GM12878 (cell line): ENCODE results near the gene RYR2. TPM values are rescaled to one million over a fixed set of nuclear protein-coding genes. Genes with fewer than 3 reads are reported as not detected.

Experiments
- ATAC-seq: fragments of 200-7000 bp; cut with Tn5 transposase; 3 replicates; pipeline ENCODE4 v1.9.1; 2020; ENCODE audit warnings: mild to moderate bottlenecking, moderate library complexity
- BruUV-seq: library from RNA; stranded (reverse); fragments of 400-500 nt; replicated peaks from 2 replicates; lab custom pipeline; 2021; lab: Mats Ljungman, UMichigan
- CTCF ChIA-PET: fragments of 300-600 bp; sonication (Branson Sonifier 250); formaldehyde crosslinking; extraction: SDS; loops from one replicate; lab custom pipeline; 2021; ENCODE audit warnings: inconsistent platforms; lab: Yijun Ruan, JAX
- POLR2A ChIA-PET: fragments of 350-600 bp; formaldehyde crosslinking; extraction: SDS; loops from one replicate; lab custom pipeline; 2021; ENCODE audit warnings: inconsistent platforms; lab: Charles Lee
- RAD21 ChIA-PET: fragments of 300-600 bp; sonication (Branson Sonifier 250); formaldehyde crosslinking; loops from one replicate; lab custom pipeline; 2023; ENCODE audit warnings: antibody characterized with exemption; ENCODE audit not compliant: unreplicated experiment; lab: Charles Lee
- SMC1A ChIA-PET: fragments of 300-600 bp; sonication (Branson Sonifier 250); formaldehyde crosslinking; loops from one replicate; lab custom pipeline; 2023; ENCODE audit not compliant: unreplicated experiment, uncharacterized antibody; lab: Charles Lee
- DNase-seq: peaks from one replicate; pipeline ENCODE4 v3.0.0-alpha.2; 2011; ENCODE audit warnings: low read depth, low spot score
- FAIRE-seq: peaks from 3 replicates; lab custom pipeline; 2011; peaks lifted over from hg19 to GRCh38; lab: Jason Lieb, UNC
- H2AFZ ChIP-seq: 2 replicates; pipeline ENCODE4 v1.6.0; 2011; ENCODE audit warnings: low read depth, low read length, control low read depth; ENCODE audit not compliant: control insufficient read depth
- H3K27ac ChIP-seq: 2 replicates; pipeline ENCODE4 v1.5.1; 2011; ENCODE audit warnings: control low read depth; ENCODE audit not compliant: control insufficient read depth, insufficient read depth
- H3K27me3 ChIP-seq, 2 experiments: replicated peaks in 1 of 2; 2 replicates each; pipeline versions ENCODE4 v1.6.0 to v1.6.1; 2011; ENCODE audit warnings: low read length in 1 of 2; ENCODE audit not compliant: control insufficient read depth in 2 of 2, insufficient read depth in 2 of 2
- H3K36me3 ChIP-seq, 2 experiments: 2 replicates each; pipeline ENCODE4 v1.5.1; 2011; ENCODE audit warnings: low read length in 1 of 2; ENCODE audit not compliant: control insufficient read depth in 2 of 2, insufficient read depth in 2 of 2
- H3K4me1 ChIP-seq: 2 replicates; pipeline ENCODE4 v1.6.1; 2011; ENCODE audit warnings: mild to moderate bottlenecking, low read length, moderate library complexity, mixed read lengths; ENCODE audit not compliant: control insufficient read depth, insufficient read depth
- H3K4me2 ChIP-seq: 2 replicates; pipeline ENCODE4 v1.6.0; 2011; ENCODE audit warnings: control low read depth; ENCODE audit not compliant: control insufficient read depth, insufficient read depth
- H3K4me3 ChIP-seq: fragments of 200-600 bp; sonication (generic); 2 replicates; pipeline ENCODE4 v1.5.1; 2016
- H3K79me2 ChIP-seq: 2 replicates; pipeline ENCODE4 v1.6.0; 2011; ENCODE audit warnings: low read length; ENCODE audit not compliant: control insufficient read depth, insufficient read depth
- H3K9ac ChIP-seq: 2 replicates; pipeline ENCODE4 v1.8.0; 2011; ENCODE audit warnings: low read length, control low read depth, mixed read lengths; ENCODE audit not compliant: control insufficient read depth, insufficient read depth
- H3K9me3 ChIP-seq: replicated peaks from 3 replicates; pipeline ENCODE4 v1.5.1; 2011; ENCODE audit warnings: mild to moderate bottlenecking, low read length; ENCODE audit not compliant: control insufficient read depth, insufficient read depth
- H4K20me1 ChIP-seq: 2 replicates; pipeline ENCODE4 v1.6.0; 2011; ENCODE audit not compliant: control insufficient read depth, insufficient read depth
- CBX3 ChIP-seq: fragments of 200-600 bp; sonication (generic); IDR thresholded peaks from 2 replicates; pipeline ENCODE4 v1.6.1; 2016; ENCODE audit warnings: low read depth, borderline replicate concordance
- CBX5 ChIP-seq: sonication (generic); IDR thresholded peaks from 2 replicates; pipeline ENCODE4 v1.6.1; 2016; ENCODE audit warnings: low read depth, moderate library complexity, mild to moderate bottlenecking, inconsistent platforms
- CEBPB ChIP-seq, 2 experiments: fragments of 150-350 bp in 1 of 2; IDR thresholded peaks; 2 replicates each; pipeline ENCODE4 v1.6.1; 2012 to 2014; ENCODE audit warnings: low read depth in 2 of 2, low read length in 2 of 2, borderline replicate concordance in 1 of 2, inconsistent platforms in 1 of 2
- EZH2 ChIP-seq: IDR thresholded peaks from 2 replicates; pipeline ENCODE4 v1.6.1; 2012; ENCODE audit warnings: low read depth, mild to moderate bottlenecking, control low read depth, inconsistent platforms, low read length, borderline replicate concordance; ENCODE audit not compliant: control insufficient read depth
- HDAC2 ChIP-seq: fragments of 200-600 bp; sonication (generic); IDR thresholded peaks from 2 replicates; pipeline ENCODE4 v1.6.1; 2017
- KLF5 ChIP-seq: fragments of 450-650 bp; IDR thresholded peaks from 2 replicates; pipeline ENCODE4 v1.6.1; 2014; ENCODE audit warnings: mild to moderate bottlenecking; ENCODE audit not compliant: partially characterized antibody
- RELA ChIP-seq: fragments of 450-650 bp; IDR thresholded peaks from 2 replicates; pipeline ENCODE4 v1.8.0; 2014; ENCODE audit warnings: borderline replicate concordance; ENCODE audit not compliant: partially characterized antibody
- RUNX3 ChIP-seq: IDR thresholded peaks from 2 replicates; pipeline ENCODE4 v1.6.1; 2012; ENCODE audit warnings: low read length, inconsistent platforms
- SMARCA5 ChIP-seq: fragments of 450-650 bp; IDR thresholded peaks from 2 replicates; pipeline ENCODE4 v1.6.1; 2017; ENCODE audit warnings: mild to moderate bottlenecking
- SRF ChIP-seq, 2 experiments: IDR thresholded peaks; 2 replicates each; pipeline ENCODE4 v1.6.1; 2011; ENCODE audit warnings: low read depth in 2 of 2, low read length in 2 of 2, mild to moderate bottlenecking in 1 of 2, moderate library complexity in 1 of 2
- TBL1XR1 ChIP-seq: IDR thresholded peaks from 2 replicates; pipeline ENCODE4 v1.6.1; 2012; ENCODE audit warnings: low read depth, low read length, improper control_type of control experiment
- YBX1 ChIP-seq: fragments of 450-650 bp; IDR thresholded peaks from 2 replicates; pipeline ENCODE4 v1.6.1; 2016; ENCODE audit warnings: antibody characterized with exemption
- ZNF274 ChIP-seq: IDR thresholded peaks from one replicate; pipeline ENCODE4 v1.8.0; 2011; ENCODE audit not compliant: insufficient read length, insufficient read depth
- WGBS: methylation state at CpG from one replicate; pipeline ENCODE4 v1.1.6; 2016; ENCODE audit warnings: low lambda C conversion rate; ENCODE audit not compliant: insufficient replicate concordance, insufficient coverage; ENCODE audit errors: missing lambda C conversion rate; 5-methylcytosine and 5-hydroxymethylcytosine counted together
- in situ Hi-C: fragments of 300-500 bp; cut with MboI; formaldehyde crosslinking; loops from 9 replicates; pipeline ENCODE4 v1.14.3; 2018; ENCODE audit warnings: mixed read lengths
- intact Hi-C: fragments of 100-400 bp; cut with micrococcal nuclease; formaldehyde crosslinking; loops from one replicate; pipeline ENCODE4 v1.14.2; 2022; ENCODE audit not compliant: unreplicated experiment
- polyA plus RNA-seq, 11 experiments: library from polyadenylated mRNA; depleted of rRNA in 4 of 11; unstranded in 6 of 11; stranded (reverse) in 5 of 11; fragments of >200 nt; fragmentation: Nextera tagmentation in 4 of 11; fragmentation: Illumina TruSeq in 1 of 11; extraction: Ambion mirVana in 4 of 11; extraction: Trizol in 1 of 11; gene quantifications; 1 replicate in 1 of 11; 2 replicates in 10 of 11; pipeline versions ENCODE4 v1.2.1 to v1.2.3, GENCODE V29; 2011 to 2016; ENCODE audit warnings: inconsistent platforms in 2 of 11, missing spikeins in 2 of 11, low read depth in 1 of 11
- total RNA-seq, 4 experiments: library from RNA; depleted of rRNA in 3 of 4; stranded (reverse); fragments of >200 nt in 3 of 4; fragmentation: Illumina TruSeq in 1 of 4; extraction: Trizol in 1 of 4; gene quantifications; 2 replicates each; pipeline versions ENCODE4 v1.2.1 to v1.2.3, GENCODE V29; 2013 to 2021
- TF ChIP-seq, protein P1 (sequence below): fragments of 150-350 bp; IDR thresholded peaks from 2 replicates; pipeline ENCODE4 v1.6.1; 2014; ENCODE audit warnings: mild to moderate bottlenecking, low read depth, low read length
- TF ChIP-seq, protein P2 (sequence below): fragments of 450-650 bp; conservative IDR thresholded peaks from 2 replicates; pipeline ENCODE4 v1.6.1; 2017; ENCODE audit warnings: mild to moderate bottlenecking, moderate library complexity
- TF ChIP-seq, protein P3 (sequence below): fragments of 450-650 bp; IDR thresholded peaks from 2 replicates; pipeline ENCODE4 v1.6.1; 2017; ENCODE audit warnings: low read depth, mild to moderate bottlenecking, moderate library complexity
- TF ChIP-seq, protein P4 (sequence below): fragments of 450-650 bp; IDR thresholded peaks from 2 replicates; pipeline ENCODE4 v1.6.1; 2017; ENCODE audit warnings: borderline replicate concordance

RYR2 gene
- total and polyA plus RNA-seq, 10 of the 15 experiments (the other 5 are each of a cell fraction or from before 2014, with no cell fraction given): 0.01 to 0.04 TPM; not detected in 8

DNA sequence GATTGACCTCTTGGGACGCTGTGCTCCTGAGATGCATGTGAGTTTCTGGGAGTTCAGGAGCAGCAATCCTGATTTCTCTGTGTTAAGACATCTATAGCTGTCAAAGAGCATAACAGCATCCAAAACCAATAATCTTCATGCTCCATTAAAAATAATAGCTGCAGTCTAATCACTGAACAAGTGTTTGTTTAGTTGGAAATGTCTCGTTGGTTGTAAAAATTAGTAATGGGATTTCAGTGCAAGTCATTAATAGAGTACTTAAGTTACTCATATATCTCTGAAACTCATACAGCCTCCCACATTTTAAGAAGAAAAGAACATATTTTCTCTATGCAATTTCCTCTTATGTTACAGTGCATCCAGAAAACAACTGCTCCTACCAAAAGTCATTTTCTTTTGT lies 599.0 kb downstream of the RYR2 start:
- H3K4me2 ChIP-seq: no peak overlapping the region
- ChIA-PET CTCF (interaction anchor here (1.2 kb wide), 1 partner anchor 13 kb away, joined by 3 read pairs; no protein-coding TSS in a partner anchor), RAD21 (no interaction called here), SMC1A (no interaction called here), POLR2A (no interaction called here)
- H3K36me3 ChIP-seq: no peaks in the 10 kb centered on the region
- 5% methylated on average over 2 of the region's 2 CpGs for WGBS
- no peaks in the 10 kb centered on the region; a peak in 1 of 4 replicates for H3K27me3 ChIP-seq
- no peak overlapping the region for H2AFZ ChIP-seq
- BruUV-seq: no TSS peak
- TF ChIP-seq TBL1XR1: no peak
- no peak for TF ChIP-seq RELA
- TF ChIP-seq, protein P1, sequence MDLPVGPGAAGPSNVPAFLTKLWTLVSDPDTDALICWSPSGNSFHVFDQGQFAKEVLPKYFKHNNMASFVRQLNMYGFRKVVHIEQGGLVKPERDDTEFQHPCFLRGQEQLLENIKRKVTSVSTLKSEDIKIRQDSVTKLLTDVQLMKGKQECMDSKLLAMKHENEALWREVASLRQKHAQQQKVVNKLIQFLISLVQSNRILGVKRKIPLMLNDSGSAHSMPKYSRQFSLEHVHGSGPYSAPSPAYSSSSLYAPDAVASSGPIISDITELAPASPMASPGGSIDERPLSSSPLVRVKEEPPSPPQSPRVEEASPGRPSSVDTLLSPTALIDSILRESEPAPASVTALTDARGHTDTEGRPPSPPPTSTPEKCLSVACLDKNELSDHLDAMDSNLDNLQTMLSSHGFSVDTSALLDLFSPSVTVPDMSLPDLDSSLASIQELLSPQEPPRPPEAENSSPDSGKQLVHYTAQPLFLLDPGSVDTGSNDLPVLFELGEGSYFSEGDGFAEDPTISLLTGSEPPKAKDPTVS: no peak
- no peak for TF ChIP-seq YBX1
- no peak for TF ChIP-seq KLF5
- no peak for TF ChIP-seq SRF (IDR thresholded peaks at IDR 0.05; ENCODE audit: low read depth in 2 of 2, low read length in 2 of 2)
- TF ChIP-seq CBX3: no peak
- no peak for TF ChIP-seq CBX5
- TF ChIP-seq, protein P2, sequence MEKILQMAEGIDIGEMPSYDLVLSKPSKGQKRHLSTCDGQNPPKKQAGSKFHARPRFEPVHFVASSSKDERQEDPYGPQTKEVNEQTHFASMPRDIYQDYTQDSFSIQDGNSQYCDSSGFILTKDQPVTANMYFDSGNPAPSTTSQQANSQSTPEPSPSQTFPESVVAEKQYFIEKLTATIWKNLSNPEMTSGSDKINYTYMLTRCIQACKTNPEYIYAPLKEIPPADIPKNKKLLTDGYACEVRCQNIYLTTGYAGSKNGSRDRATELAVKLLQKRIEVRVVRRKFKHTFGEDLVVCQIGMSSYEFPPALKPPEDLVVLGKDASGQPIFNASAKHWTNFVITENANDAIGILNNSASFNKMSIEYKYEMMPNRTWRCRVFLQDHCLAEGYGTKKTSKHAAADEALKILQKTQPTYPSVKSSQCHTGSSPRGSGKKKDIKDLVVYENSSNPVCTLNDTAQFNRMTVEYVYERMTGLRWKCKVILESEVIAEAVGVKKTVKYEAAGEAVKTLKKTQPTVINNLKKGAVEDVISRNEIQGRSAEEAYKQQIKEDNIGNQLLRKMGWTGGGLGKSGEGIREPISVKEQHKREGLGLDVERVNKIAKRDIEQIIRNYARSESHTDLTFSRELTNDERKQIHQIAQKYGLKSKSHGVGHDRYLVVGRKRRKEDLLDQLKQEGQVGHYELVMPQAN: no peak
- no peak for TF ChIP-seq EZH2
- TF ChIP-seq, protein P3, sequence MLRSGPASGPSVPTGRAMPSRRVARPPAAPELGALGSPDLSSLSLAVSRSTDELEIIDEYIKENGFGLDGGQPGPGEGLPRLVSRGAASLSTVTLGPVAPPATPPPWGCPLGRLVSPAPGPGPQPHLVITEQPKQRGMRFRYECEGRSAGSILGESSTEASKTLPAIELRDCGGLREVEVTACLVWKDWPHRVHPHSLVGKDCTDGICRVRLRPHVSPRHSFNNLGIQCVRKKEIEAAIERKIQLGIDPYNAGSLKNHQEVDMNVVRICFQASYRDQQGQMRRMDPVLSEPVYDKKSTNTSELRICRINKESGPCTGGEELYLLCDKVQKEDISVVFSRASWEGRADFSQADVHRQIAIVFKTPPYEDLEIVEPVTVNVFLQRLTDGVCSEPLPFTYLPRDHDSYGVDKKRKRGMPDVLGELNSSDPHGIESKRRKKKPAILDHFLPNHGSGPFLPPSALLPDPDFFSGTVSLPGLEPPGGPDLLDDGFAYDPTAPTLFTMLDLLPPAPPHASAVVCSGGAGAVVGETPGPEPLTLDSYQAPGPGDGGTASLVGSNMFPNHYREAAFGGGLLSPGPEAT: no peak
- no peak for TF ChIP-seq HDAC2
- TF ChIP-seq SMARCA5: no peak
- TF ChIP-seq, protein P4, sequence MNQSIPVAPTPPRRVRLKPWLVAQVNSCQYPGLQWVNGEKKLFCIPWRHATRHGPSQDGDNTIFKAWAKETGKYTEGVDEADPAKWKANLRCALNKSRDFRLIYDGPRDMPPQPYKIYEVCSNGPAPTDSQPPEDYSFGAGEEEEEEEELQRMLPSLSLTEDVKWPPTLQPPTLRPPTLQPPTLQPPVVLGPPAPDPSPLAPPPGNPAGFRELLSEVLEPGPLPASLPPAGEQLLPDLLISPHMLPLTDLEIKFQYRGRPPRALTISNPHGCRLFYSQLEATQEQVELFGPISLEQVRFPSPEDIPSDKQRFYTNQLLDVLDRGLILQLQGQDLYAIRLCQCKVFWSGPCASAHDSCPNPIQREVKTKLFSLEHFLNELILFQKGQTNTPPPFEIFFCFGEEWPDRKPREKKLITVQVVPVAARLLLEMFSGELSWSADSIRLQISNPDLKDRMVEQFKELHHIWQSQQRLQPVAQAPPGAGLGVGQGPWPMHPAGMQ: no peak
- no peak for TF ChIP-seq RUNX3
- no peak for TF ChIP-seq CEBPB (IDR thresholded peaks at IDR 0.05; ENCODE audit: borderline replicate concordance in 1 of 2, low read depth in 2 of 2, low read length in 2 of 2)
- TF ChIP-seq ZNF274: no peak
- no peak for FAIRE-seq
- intact Hi-C loops: no loop called here
- no peak overlapping the region for H3K9ac ChIP-seq
- no peaks in the 10 kb centered on the region for H3K4me1 ChIP-seq
- H3K4me3 ChIP-seq: no peak overlapping the region
- H3K79me2 ChIP-seq: no peaks in the 10 kb centered on the region
- no peak for ATAC-seq
- no peak overlapping the region for H3K27ac ChIP-seq
- no peak for DNase-seq
- no peaks in the 10 kb centered on the region for H4K20me1 ChIP-seq
- no peaks in the 10 kb centered on the region for H3K9me3 ChIP-seq
- in situ Hi-C loops: no loop called here
